ENCODE results near the gene ZNF638.
"Not testable (repeated sequence)": the region's sequence is repeated elsewhere in the genome, so short reads cannot be mapped to it uniquely, and the experiment has no call there.

ZNF638 gene

GRCh38 chr2:71409611-71410010, 78.0 kb downstream of the ZNF638 start:
- no peak for DNase-seq (ENCODE audit: low read depth in 2 of 2)

GRCh38 chr2:71410696-71411095, 79.1 kb downstream of the ZNF638 start:
- no peak for DNase-seq (ENCODE audit: low read depth in 2 of 2)

GRCh38 chr2:71416866-71417265, 85.3 kb downstream of the ZNF638 start:
- not testable (repeated sequence) for DNase-seq (ENCODE audit: low read depth in 2 of 2)

GRCh38 chr2:71417300-71418202, 86.0 kb downstream of the ZNF638 start:
- DNase-seq (ENCODE audit: low read depth in 2 of 2) = no peak

GRCh38 chr2:71419145-71419544, 87.6 kb downstream of the ZNF638 start:
- no peak for DNase-seq (ENCODE audit: low read depth in 2 of 2)

GRCh38 chr2:71419976-71420375, 88.4 kb downstream of the ZNF638 start:
- no peak for DNase-seq (ENCODE audit: low read depth in 2 of 2)

- no peak for DNase-seq (ENCODE audit: low read depth in 2 of 2)
These were observed 91.2 kb downstream of the ZNF638 start for GRCh38 chr2:71422786-71423185.

GRCh38 chr2:71423817-71424420, 92.3 kb downstream of the ZNF638 start:
- DNase-seq (ENCODE audit: low read depth in 2 of 2) = no peak

- DNase-seq (ENCODE audit: low read depth in 2 of 2) = no peak
These were observed 95.1 kb downstream of the ZNF638 start for GRCh38 chr2:71426721-71427120.

GRCh38 chr2:71428472-71429383, 97.1 kb downstream of the ZNF638 start:
- DNase-seq (ENCODE audit: low read depth in 2 of 2) = no peak

GRCh38 chr2:71445142-71445541, 113.6 kb downstream of the ZNF638 start:
- not testable (repeated sequence) for DNase-seq (ENCODE audit: low read depth in 2 of 2)

- DNase-seq (ENCODE audit: low read depth in 2 of 2) = no peak
These were observed 114.9 kb downstream of the ZNF638 start for GRCh38 chr2:71446505-71446904.

GRCh38 chr2:71449343-71449742, 117.8 kb downstream of the ZNF638 start:
- no peak for DNase-seq (ENCODE audit: low read depth in 2 of 2)

GRCh38 chr2:71451705-71452104, 120.1 kb downstream of the ZNF638 start:
- DNase-seq (ENCODE audit: low read depth in 2 of 2) = no peak

- no peak for DNase-seq (ENCODE audit: low read depth in 2 of 2)
These were observed 121.0 kb downstream of the ZNF638 start for GRCh38 chr2:71452565-71452964.

GRCh38 chr2:71453404-71454220, 122.0 kb downstream of the ZNF638 start, which contains the start of gene DYSF:
Gene DYSF (plus strand): TSS chr2:71453561.
- no peak for DNase-seq (ENCODE audit: low read depth in 2 of 2)

- DNase-seq (ENCODE audit: low read depth in 2 of 2) = no peak
These were observed 122.8 kb downstream of the ZNF638 start for GRCh38 chr2:71454221-71455010.

- DNase-seq (ENCODE audit: low read depth in 2 of 2) = no peak
These were observed 123.6 kb downstream of the ZNF638 start for GRCh38 chr2:71455011-71455740.

- no peak for DNase-seq (ENCODE audit: low read depth in 2 of 2)
These were observed 124.4 kb downstream of the ZNF638 start for GRCh38 chr2:71455741-71456569.

All from stimulated activated CD8-positive, alpha-beta memory T cell treated with anti-CD3 and anti-CD28 coated beads, Interleukin-7, amount 100 ng/mL, for 1 hour (primary cell).